Right lobe of liver (tissue), 4 donors: Measurements from ENCODE around the gene GRK7.

Experiments used
- CTCF ChIP-seq, 4 donors: fragments of 200-600 bp in 3 of 4; fragments of 450-650 bp in 1 of 4; IDR thresholded peaks; one replicate each; pipeline versions ENCODE4 v1.5.1 to v1.8.0; 2016 to 2022; ENCODE audit warnings: antibody characterized with exemption in 4 of 4, mild to moderate bottlenecking in 2 of 4
- POLR2A ChIP-seq: fragments of 450-650 bp; IDR thresholded peaks from one replicate; pipeline ENCODE4 v1.6.1; 2017; ENCODE audit warnings: antibody characterized with exemption, mild to moderate bottlenecking
- donor health status: DM: no; HTN: no; CAD: no.
- donor health status: DM: no; HTN: no; CAD: no.
- donor health status: DM: no; HTN: yes; CAD: no.

GRCh38 chr3:141724186-141724585 lies 39.0 kb upstream of the GRK7 start:
- no peak for TF ChIP-seq CTCF (IDR thresholded peaks at IDR 0.05)
- TF ChIP-seq POLR2A, result no peak
